Gastroesophageal sphincter (tissue), 3 donors: ENCODE measurements around the gene S1PR2.

Experiments used
- POLR2A ChIP-seq, 2 donors: fragments of 450-650 bp; IDR thresholded peaks; one replicate each; pipeline ENCODE4 v1.6.1; 2017; ENCODE audit warnings: antibody characterized with exemption in 2 of 2, mild to moderate bottlenecking in 2 of 2, moderate library complexity in 1 of 2
- POLR2AphosphoS5 ChIP-seq: sonication (generic); formaldehyde crosslinking; IDR thresholded peaks from one replicate; pipeline ENCODE4 v1.6.1; 2017; ENCODE audit warnings: antibody characterized with exemption
- TF ChIP-seq, protein P1 (sequence below), 4 experiments: fragments of 200-600 bp in 2 of 4; fragments of 450-650 bp in 2 of 4; sonication (generic) in 1 of 4; IDR thresholded peaks; one replicate each; pipeline ENCODE4 v1.5.1; 2017 to 2019; ENCODE audit warnings: antibody characterized with exemption in 4 of 4, mild to moderate bottlenecking in 2 of 4, moderate library complexity in 2 of 4

DNA sequence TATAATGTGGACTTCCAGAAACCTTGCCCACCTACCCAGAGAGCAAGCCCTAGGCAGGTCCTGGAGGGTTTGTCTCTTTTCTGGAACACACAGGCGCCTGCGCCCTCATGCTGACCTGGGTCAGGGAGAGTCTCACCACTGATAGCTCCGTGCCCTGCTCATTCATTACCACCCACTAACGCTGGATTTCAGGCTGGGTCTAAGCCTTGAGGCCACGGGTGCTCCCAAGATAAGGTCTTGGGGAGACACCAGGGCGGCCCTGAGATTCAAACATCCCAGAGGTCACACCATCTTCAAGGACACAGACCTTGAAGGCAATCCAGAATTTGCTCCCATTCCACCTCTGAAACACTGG, 5.1 kb downstream of the S1PR2 start:
- TF ChIP-seq, protein P1, sequence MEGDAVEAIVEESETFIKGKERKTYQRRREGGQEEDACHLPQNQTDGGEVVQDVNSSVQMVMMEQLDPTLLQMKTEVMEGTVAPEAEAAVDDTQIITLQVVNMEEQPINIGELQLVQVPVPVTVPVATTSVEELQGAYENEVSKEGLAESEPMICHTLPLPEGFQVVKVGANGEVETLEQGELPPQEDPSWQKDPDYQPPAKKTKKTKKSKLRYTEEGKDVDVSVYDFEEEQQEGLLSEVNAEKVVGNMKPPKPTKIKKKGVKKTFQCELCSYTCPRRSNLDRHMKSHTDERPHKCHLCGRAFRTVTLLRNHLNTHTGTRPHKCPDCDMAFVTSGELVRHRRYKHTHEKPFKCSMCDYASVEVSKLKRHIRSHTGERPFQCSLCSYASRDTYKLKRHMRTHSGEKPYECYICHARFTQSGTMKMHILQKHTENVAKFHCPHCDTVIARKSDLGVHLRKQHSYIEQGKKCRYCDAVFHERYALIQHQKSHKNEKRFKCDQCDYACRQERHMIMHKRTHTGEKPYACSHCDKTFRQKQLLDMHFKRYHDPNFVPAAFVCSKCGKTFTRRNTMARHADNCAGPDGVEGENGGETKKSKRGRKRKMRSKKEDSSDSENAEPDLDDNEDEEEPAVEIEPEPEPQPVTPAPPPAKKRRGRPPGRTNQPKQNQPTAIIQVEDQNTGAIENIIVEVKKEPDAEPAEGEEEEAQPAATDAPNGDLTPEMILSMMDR (IDR thresholded peaks at IDR 0.05): no peak
- TF ChIP-seq POLR2AphosphoS5 (no peak), POLR2A (IDR thresholded peaks at IDR 0.05) (no peak)
